H1 (cell line): ENCODE measurements around the gene CHST11. TPM values are rescaled to one million over a fixed set of nuclear protein-coding genes. Genes with fewer than 3 reads are reported as not detected.

ENCODE experiments used
- CTCF ChIA-PET: fragments of 300-600 bp; sonication (Branson Sonifier 250); formaldehyde crosslinking; loops from one replicate; lab custom pipeline; 2021; ENCODE audit not compliant: partially characterized antibody; lab: Charles Lee
- POLR2A ChIA-PET: fragments of 300-600 bp; sonication (Branson Sonifier 250); formaldehyde crosslinking; loops from one replicate; lab custom pipeline; 2021; ENCODE audit warnings: inconsistent platforms; ENCODE audit not compliant: partially characterized antibody; lab: Charles Lee
- DNase-seq, 2 experiments: peaks; one replicate each; pipeline versions ENCODE4 v3.0.0 to v3.0.0-alpha.2; 2010 to 2022; ENCODE audit warnings: low spot score in 2 of 2, low read depth in 1 of 2, mixed read lengths in 1 of 2
- FAIRE-seq: peaks from 2 replicates; lab custom pipeline; 2011; peaks lifted over from hg19 to GRCh38; lab: Jason Lieb, UNC
- H2AFZ ChIP-seq: 2 replicates; pipeline ENCODE4 v1.8.1; 2012; ENCODE audit warnings: low read length, inconsistent platforms
- H2AK5ac ChIP-seq: 2 replicates; pipeline ENCODE4 v1.6.1; 2013; ENCODE audit warnings: low read depth, low read length
- H2BK120ac ChIP-seq: replicated peaks from 2 replicates; pipeline ENCODE3; 2013; ENCODE audit warnings: low read depth, low read length, inconsistent platforms
- H2BK12ac ChIP-seq: 2 replicates; pipeline ENCODE4 v1.6.1; 2013; ENCODE audit warnings: low read depth, low read length
- H2BK15ac ChIP-seq: 2 replicates; pipeline ENCODE4 v1.6.1; 2013; ENCODE audit warnings: low read length
- H2BK20ac ChIP-seq: 2 replicates; pipeline ENCODE4 v1.6.1; 2013; ENCODE audit warnings: low read length
- H2BK5ac ChIP-seq: 2 replicates; pipeline ENCODE4 v1.6.1; 2013; ENCODE audit warnings: low read depth, low read length
- H3K14ac ChIP-seq: 2 replicates; pipeline ENCODE4 v1.6.1; 2013; ENCODE audit warnings: inconsistent platforms; ENCODE audit not compliant: insufficient read length
- H3K18ac ChIP-seq: 2 replicates; pipeline ENCODE4 v1.6.1; 2013; ENCODE audit warnings: low read length; ENCODE audit errors: extremely low read depth
- H3K23ac ChIP-seq: 2 replicates; pipeline ENCODE4 v1.6.1; 2013; ENCODE audit warnings: inconsistent platforms; ENCODE audit not compliant: insufficient read length
- H3K23me2 ChIP-seq: 2 replicates; pipeline ENCODE4 v1.6.1; 2013; ENCODE audit warnings: low read depth, low read length
- H3K27ac ChIP-seq: 2 replicates; pipeline ENCODE4 v1.6.1; 2011; ENCODE audit warnings: low read depth, low read length, inconsistent platforms
- H3K27me3 ChIP-seq, 4 experiments: replicated peaks in 1 of 4; 1 replicate in 1 of 4; 2 replicates in 3 of 4; pipeline versions ENCODE4 v1.6.1 to v1.8.1; 2011 to 2013; ENCODE audit warnings: low read length in 3 of 4, mild to moderate bottlenecking in 3 of 4, inconsistent platforms in 2 of 4, mixed read lengths in 2 of 4, moderate library complexity in 1 of 4; ENCODE audit not compliant: control insufficient read depth in 3 of 4, insufficient read depth in 3 of 4; ENCODE audit errors: extremely low read depth in 1 of 4
- H3K36me3 ChIP-seq, 4 experiments: 2 replicates each; pipeline versions ENCODE4 v1.6.1 to v1.8.1; 2011 to 2013; ENCODE audit warnings: mild to moderate bottlenecking in 4 of 4, low read length in 3 of 4, moderate library complexity in 2 of 4, control low read depth in 1 of 4, inconsistent platforms in 1 of 4; ENCODE audit not compliant: insufficient read depth in 4 of 4, control insufficient read depth in 2 of 4
- H3K4ac ChIP-seq: replicated peaks from 2 replicates; pipeline ENCODE3; 2013; ENCODE audit warnings: low read length, low read depth, mixed read lengths, inconsistent platforms; ENCODE audit not compliant: insufficient read length
- H3K4me1 ChIP-seq, 4 experiments: replicated peaks in 1 of 4; 1 replicate in 1 of 4; 2 replicates in 3 of 4; pipeline versions ENCODE4 v1.6.1 to v1.8.1; 2011 to 2013; ENCODE audit warnings: low read length in 3 of 4, inconsistent platforms in 2 of 4, mixed read lengths in 1 of 4; ENCODE audit not compliant: insufficient read depth in 4 of 4, control insufficient read depth in 3 of 4
- H3K4me2 ChIP-seq, 2 experiments: 2 replicates each; pipeline versions ENCODE4 v1.6.1 to v1.8.1; 2011 to 2013; ENCODE audit warnings: low read depth in 2 of 2, low read length in 2 of 2, control low read depth in 1 of 2, inconsistent platforms in 1 of 2, mild to moderate bottlenecking in 1 of 2; ENCODE audit not compliant: insufficient read depth in 1 of 2
- H3K4me3 ChIP-seq, 4 experiments: fragments of 200-600, 300-600 bp in 1 of 4; sonication (generic), shearing (Covaris generic), sonication (Bioruptor Twin) in 1 of 4; 2 replicates each; pipeline versions ENCODE4 v1.5.1 to v1.8.1; 2011 to 2016; ENCODE audit warnings: low read length in 4 of 4, low read depth in 3 of 4, control low read depth in 2 of 4, inconsistent platforms in 2 of 4, mild to moderate bottlenecking in 2 of 4, mixed read lengths in 1 of 4, moderate library complexity in 1 of 4; ENCODE audit not compliant: insufficient read depth in 2 of 4; ENCODE audit errors: extremely low read depth in 1 of 4
- H3K56ac ChIP-seq: replicated peaks from 2 replicates; pipeline ENCODE3; 2013; ENCODE audit warnings: low read depth, mild to moderate bottlenecking, mixed read lengths, low read length, inconsistent platforms; ENCODE audit not compliant: insufficient read length
- H3K79me1 ChIP-seq: 2 replicates; pipeline ENCODE4 v1.6.1; 2013; ENCODE audit warnings: low read depth, low read length, control low read depth
- H3K79me2 ChIP-seq, 2 experiments: 2 replicates each; pipeline versions ENCODE4 v1.6.1 to v1.8.1; 2012 to 2013; ENCODE audit warnings: low read length in 2 of 2, mild to moderate bottlenecking in 2 of 2, inconsistent platforms in 1 of 2; ENCODE audit not compliant: insufficient read depth in 2 of 2, control insufficient read depth in 1 of 2
- H3K9ac ChIP-seq, 4 experiments: replicated peaks in 1 of 4; 1 replicate in 1 of 4; 2 replicates in 3 of 4; pipeline versions ENCODE4 v1.6.1 to v1.8.1; 2011 to 2013; ENCODE audit warnings: low read depth in 3 of 4, low read length in 3 of 4, control low read depth in 2 of 4, mild to moderate bottlenecking in 2 of 4, moderate library complexity in 2 of 4, inconsistent platforms in 1 of 4; ENCODE audit errors: extremely low read depth in 1 of 4
- H3K9me3 ChIP-seq, 2 experiments: 2 replicates each; pipeline versions ENCODE4 v1.6.1 to v1.8.1; 2012 to 2013; ENCODE audit warnings: mild to moderate bottlenecking in 2 of 2, moderate library complexity in 2 of 2, control low read depth in 1 of 2, inconsistent platforms in 1 of 2, low read depth in 1 of 2, low read length in 1 of 2, mixed read lengths in 1 of 2; ENCODE audit not compliant: insufficient read depth in 2 of 2
- H4K20me1 ChIP-seq, 2 experiments: replicated peaks in 1 of 2; 2 replicates each; pipeline versions ENCODE3 to v1.8.1; 2011 to 2013; ENCODE audit warnings: inconsistent platforms in 2 of 2, low read length in 2 of 2, mild to moderate bottlenecking in 1 of 2; ENCODE audit not compliant: insufficient read depth in 2 of 2, control insufficient read depth in 1 of 2
- H4K5ac ChIP-seq: 2 replicates; pipeline ENCODE4 v1.6.1; 2013; ENCODE audit warnings: low read length, low read depth, mixed read lengths, inconsistent platforms; ENCODE audit not compliant: insufficient read length
- H4K8ac ChIP-seq: 2 replicates; pipeline ENCODE4 v1.8.0; 2013; ENCODE audit warnings: mild to moderate bottlenecking, moderate library complexity, low read length, inconsistent platforms; ENCODE audit not compliant: insufficient read depth; ENCODE audit errors: extremely low read depth
- H4K91ac ChIP-seq: replicated peaks from 2 replicates; pipeline ENCODE3; 2013; ENCODE audit warnings: low read length, mixed read lengths, inconsistent platforms; ENCODE audit not compliant: insufficient read length
- BCL11A ChIP-seq, 2 experiments: IDR thresholded peaks; one replicate each; pipeline ENCODE4 v1.6.1; 2011; ENCODE audit warnings: low read depth in 2 of 2, low read length in 2 of 2, mild to moderate bottlenecking in 2 of 2
- EP300 ChIP-seq, 2 experiments: IDR thresholded peaks; 1 replicate in 1 of 2; 2 replicates in 1 of 2; pipeline ENCODE4 v1.6.1; 2011 to 2012; ENCODE audit warnings: low read depth in 2 of 2, low read length in 2 of 2, mild to moderate bottlenecking in 2 of 2, borderline replicate concordance in 1 of 2, inconsistent platforms in 1 of 2, moderate library complexity in 1 of 2
- YY1 ChIP-seq: IDR thresholded peaks from 2 replicates; pipeline ENCODE4 v1.6.1; 2011; ENCODE audit warnings: low read depth, mild to moderate bottlenecking, low read length
- WGBS, 2 experiments: shearing (Covaris generic) in 1 of 2; methylation state at CpG; one replicate each; pipeline versions ENCODE4 v1.1.6 to v1.1.7; 2013 to 2015; ENCODE audit warnings: low lambda C conversion rate in 2 of 2, mixed read lengths in 2 of 2, inconsistent platforms in 1 of 2, low coverage in 1 of 2, missing lambda C conversion rate in 1 of 2; ENCODE audit not compliant: insufficient replicate concordance in 2 of 2, insufficient coverage in 1 of 2, insufficient read length in 1 of 2; ENCODE audit errors: extremely low coverage in 1 of 2, missing lambda C conversion rate in 1 of 2; 5-methylcytosine and 5-hydroxymethylcytosine counted together
- polyA plus RNA-seq, 7 experiments: library from polyadenylated mRNA; depleted of rRNA in 3 of 7; stranded (reverse) in 5 of 7; unstranded in 2 of 7; fragments of >200 nt in 5 of 7; fragments of 200-250 nt in 2 of 7; gene quantifications; 1 replicate in 5 of 7; 2 replicates in 1 of 7; 4 replicates in 1 of 7; pipeline versions ENCODE4 v1.2.1 to v1.2.3, GENCODE V29; 2011 to 2013; ENCODE audit warnings: missing spikeins in 2 of 7, mixed read lengths in 2 of 7
- total RNA-seq: library from RNA; stranded (reverse); fragmentation: NEBNext Ultra II Directional; extraction: Animal tissue kit (Norgen Biotek cat#: 25700); gene quantifications from 2 replicates; pipeline ENCODE4 v1.2.1, GENCODE V29; 2021

The CHST11 gene
- total and polyA plus RNA-seq, 2 of the 8 experiments (the other 6 are each of a cell fraction or from before 2014, with no cell fraction given) = 14.4 to 20.8 TPM

- Histone ChIP-seq H3K9ac (no peak overlapping the region), H3K36me3 (no peaks in the 10 kb centered on the region), H4K91ac (no peak overlapping the region), H3K4ac (no peak overlapping the region), H3K27me3 (no peaks in the 10 kb centered on the region), H3K56ac (no peak overlapping the region), H2BK20ac (no peak overlapping the region), H3K23me2 (no peaks in the 10 kb centered on the region; the same call in 1 of the 2 replicates), H2BK5ac (no peak overlapping the region), H3K79me1 (no peaks in the 10 kb centered on the region; the same call in none of the 2 replicates), H3K79me2 (no peaks in the 10 kb centered on the region), H4K5ac (no peak overlapping the region), H4K20me1 (no peaks in the 10 kb centered on the region), H2BK120ac (no peak overlapping the region), H3K14ac (no peak overlapping the region), H3K23ac (no peak overlapping the region), H3K4me2 (no peak overlapping the region), H2AK5ac (no peak overlapping the region), H3K4me1 (peaks cover 0 to under 1% (median 0%) of the 10 kb centered on the region in 4 experiments; a peak in 3 of 7 replicates), H2BK15ac (no peak overlapping the region), H3K9me3 (no peaks in the 10 kb centered on the region), H2BK12ac (no peak overlapping the region), H3K18ac (no peak overlapping the region), H3K4me3 (no peak overlapping the region), H3K27ac (no peak overlapping the region), H4K8ac (no peak overlapping the region), H2AFZ (no peak overlapping the region)
- FAIRE-seq (no peak), DNase-seq (no peak)
- WGBS, 2 experiments = 90% methylated on average over 6 of the region's 6 CpGs; no CpG with 5 or more reads in 1 of the 2 experiments
- ChIA-PET CTCF (interaction anchor here (1.2 to 1.5 kb wide), 2 partner anchors 22 to 25 kb away, joined by 4 to 5 read pairs; no protein-coding TSS in a partner anchor), POLR2A (no interaction called here)
- no peak for TF ChIP-seq YY1
- TF ChIP-seq BCL11A (IDR thresholded peaks at IDR 0.05; ENCODE audit: low read depth in 2 of 2, low read length in 2 of 2) = no peak
- TF ChIP-seq EP300 (IDR thresholded peaks at IDR 0.05; ENCODE audit: borderline replicate concordance in 1 of 2, low read depth in 2 of 2, low read length in 2 of 2) = no peak
These were observed 21.0 kb downstream of the CHST11 start for GRCh38 chr12:104477510-104478390.
